HG02981 (cell line): ENCODE measurements around the gene WDR6.
A peak's percentile ranks its signal among the peaks of the same experiment; 100 is the strongest.
"Not testable (repeated sequence)": the region's sequence is repeated elsewhere in the genome, so short reads cannot be mapped to it uniquely, and the experiment has no call there.

Source experiments
- ATAC-seq: cut with Tn5 transposase; IDR thresholded peaks from one replicate; pipeline ENCODE4 v1.9.1; 2021; ENCODE audit warnings: mild to moderate bottlenecking, moderate library complexity; ENCODE audit not compliant: unreplicated experiment

Gene WDR6

GRCh38 chr3:48990636-48991469 is 16.3 kb upstream of the WDR6 start:
- no peak for ATAC-seq

- no peak for ATAC-seq
Measured at GRCh38 chr3:48991851-48992545, 15.2 kb upstream of the WDR6 start.

GRCh38 chr3:48993834-48994233 is 13.4 kb upstream of the WDR6 start:
- ATAC-seq: no peak

- ATAC-seq: no peak
Measured at GRCh38 chr3:48996640-48997039, 10.6 kb upstream of the WDR6 start.

- no peak for ATAC-seq
Measured at GRCh38 chr3:48997102-48997635, 10.0 kb upstream of the WDR6 start.

GRCh38 chr3:48997714-48998637 is 9.2 kb upstream of the WDR6 start:
- no peak for ATAC-seq

GRCh38 chr3:48999085-48999858 is 7.9 kb upstream of the WDR6 start:
- ATAC-seq: no peak

GRCh38 chr3:49001155-49001554 is 6.0 kb upstream of the WDR6 start:
- ATAC-seq: no peak

- no peak for ATAC-seq
Measured at GRCh38 chr3:49004352-49005302, 2.6 kb upstream of the WDR6 start.

GRCh38 chr3:49005303-49005680 is 1.9 kb upstream of the WDR6 start:
- no peak for ATAC-seq

GRCh38 chr3:49005998-49006397 is 1.2 kb upstream of the WDR6 start:
- no peak for ATAC-seq

- ATAC-seq: no peak
Measured at GRCh38 chr3:49006408-49007067, 653 bp upstream of the WDR6 start.

GRCh38 chr3:49007771-49008528 is 759 bp downstream of the WDR6 start:
- peak; percentile 37 for ATAC-seq

- ATAC-seq: not testable (repeated sequence)
Measured at GRCh38 chr3:49008627-49009026, 1.4 kb downstream of the WDR6 start.

- no peak for ATAC-seq
Measured at GRCh38 chr3:49009396-49009795, 2.2 kb downstream of the WDR6 start.

- no peak for ATAC-seq
Measured at GRCh38 chr3:49012441-49013017, 5.3 kb downstream of the WDR6 start.

GRCh38 chr3:49013113-49013737 is 6.0 kb downstream of the WDR6 start:
- ATAC-seq: no peak
